GM20000 (cell line): Measurements from ENCODE around the gene LMO7.

ENCODE experiments used
- DNase-seq: peaks from one replicate; pipeline ENCODE4 v3.0.0; 2012; ENCODE audit warnings: low spot score
- TF ChIP-seq, protein P1 (sequence below): IDR thresholded peaks from 2 replicates; pipeline ENCODE4 v1.5.1; 2012; ENCODE audit warnings: mild to moderate bottlenecking, control low read depth; ENCODE audit errors: extremely low read depth, missing control alignments

LMO7 gene

DNA sequence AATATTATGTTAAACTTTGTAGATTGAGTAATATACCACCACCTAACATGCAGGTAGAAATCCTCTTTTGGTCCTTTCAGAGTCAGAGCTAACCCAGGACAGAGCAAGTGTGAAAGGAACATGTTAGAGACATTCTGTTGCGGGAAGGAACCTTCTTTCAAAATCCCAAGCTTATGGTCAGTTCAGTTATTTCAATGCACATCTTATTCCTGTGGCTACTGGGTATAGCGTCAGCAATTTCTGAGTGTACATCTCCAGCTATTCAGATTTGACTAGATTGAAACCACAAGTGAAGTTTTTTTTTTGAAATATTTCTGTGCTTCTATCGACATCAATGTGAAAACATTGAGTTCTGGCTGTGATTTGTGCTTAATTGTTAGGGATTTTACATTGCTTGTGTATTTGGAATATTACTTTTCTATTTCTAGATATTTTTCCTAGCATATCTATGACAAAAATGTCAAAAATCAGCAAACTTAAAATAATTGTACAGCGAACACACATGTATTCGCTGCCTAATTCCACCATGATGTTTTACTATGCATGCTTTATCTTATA is 165.3 kb downstream of the LMO7 start:
- no peak for DNase-seq
- TF ChIP-seq, protein P1, sequence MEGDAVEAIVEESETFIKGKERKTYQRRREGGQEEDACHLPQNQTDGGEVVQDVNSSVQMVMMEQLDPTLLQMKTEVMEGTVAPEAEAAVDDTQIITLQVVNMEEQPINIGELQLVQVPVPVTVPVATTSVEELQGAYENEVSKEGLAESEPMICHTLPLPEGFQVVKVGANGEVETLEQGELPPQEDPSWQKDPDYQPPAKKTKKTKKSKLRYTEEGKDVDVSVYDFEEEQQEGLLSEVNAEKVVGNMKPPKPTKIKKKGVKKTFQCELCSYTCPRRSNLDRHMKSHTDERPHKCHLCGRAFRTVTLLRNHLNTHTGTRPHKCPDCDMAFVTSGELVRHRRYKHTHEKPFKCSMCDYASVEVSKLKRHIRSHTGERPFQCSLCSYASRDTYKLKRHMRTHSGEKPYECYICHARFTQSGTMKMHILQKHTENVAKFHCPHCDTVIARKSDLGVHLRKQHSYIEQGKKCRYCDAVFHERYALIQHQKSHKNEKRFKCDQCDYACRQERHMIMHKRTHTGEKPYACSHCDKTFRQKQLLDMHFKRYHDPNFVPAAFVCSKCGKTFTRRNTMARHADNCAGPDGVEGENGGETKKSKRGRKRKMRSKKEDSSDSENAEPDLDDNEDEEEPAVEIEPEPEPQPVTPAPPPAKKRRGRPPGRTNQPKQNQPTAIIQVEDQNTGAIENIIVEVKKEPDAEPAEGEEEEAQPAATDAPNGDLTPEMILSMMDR, result no peak

- TF ChIP-seq, protein P1, result no peak
Observed at GRCh38 chr13:75802161-75802560, 166.0 kb downstream of the LMO7 start.

DNA sequence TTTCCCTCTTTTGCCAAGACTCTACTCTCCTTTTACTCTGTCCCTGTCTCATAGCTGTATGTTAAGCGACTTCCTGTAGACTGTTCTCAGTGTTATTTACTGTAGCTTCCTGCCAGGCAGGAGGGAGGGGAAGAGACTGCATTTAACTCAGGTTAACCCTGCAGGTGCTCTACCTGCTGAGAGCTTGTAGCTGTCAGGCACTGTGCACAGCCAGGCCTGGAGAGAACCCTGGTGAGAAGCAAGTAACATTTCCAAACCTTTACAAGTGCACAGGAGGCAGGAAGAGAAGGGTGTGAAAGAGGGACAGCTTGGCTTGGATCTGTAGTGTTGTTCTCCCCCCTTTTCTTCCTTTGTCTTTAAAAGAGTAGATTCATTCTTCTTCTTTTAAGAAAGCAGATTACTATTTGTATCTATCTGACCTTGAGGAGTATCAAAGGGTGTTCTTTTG is 167.1 kb downstream of the LMO7 start:
- peak; percentile 14 for DNase-seq
- TF ChIP-seq, protein P1, result no peak

More at GRCh38 chr13:75802161-75802560, 166.0 kb downstream of the LMO7 start:
- DNase-seq, result no peak

GRCh38 chr13:75804054-75804453 is 167.9 kb downstream of the LMO7 start:
- TF ChIP-seq, protein P1, result no peak

DNA sequence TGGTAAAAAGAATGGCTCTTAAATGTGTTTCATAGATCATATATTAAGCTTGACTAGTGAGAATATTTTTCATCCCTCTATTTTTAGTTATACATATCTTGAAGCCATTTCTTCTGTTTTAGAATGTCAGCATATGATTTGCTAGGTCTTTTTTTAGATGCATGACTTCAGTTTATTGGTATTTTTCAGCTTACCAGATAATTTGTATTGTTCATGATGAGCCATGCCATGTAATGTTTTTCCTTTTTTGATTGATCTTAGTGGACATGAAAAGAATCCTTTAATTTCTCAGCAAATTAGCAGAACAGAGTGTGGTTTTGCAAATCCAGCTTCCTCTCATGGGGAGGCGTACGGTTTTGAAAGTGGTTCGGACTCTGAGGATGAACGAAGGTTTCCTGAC is 168.5 kb downstream of the LMO7 start:
- no peak for DNase-seq
- TF ChIP-seq, protein P1, result no peak

More at GRCh38 chr13:75804054-75804453, 167.9 kb downstream of the LMO7 start:
- DNase-seq, result no peak

- TF ChIP-seq, protein P1, result no peak
- no peak for DNase-seq
Observed at GRCh38 chr13:75806117-75806516, 170.0 kb downstream of the LMO7 start.

DNA sequence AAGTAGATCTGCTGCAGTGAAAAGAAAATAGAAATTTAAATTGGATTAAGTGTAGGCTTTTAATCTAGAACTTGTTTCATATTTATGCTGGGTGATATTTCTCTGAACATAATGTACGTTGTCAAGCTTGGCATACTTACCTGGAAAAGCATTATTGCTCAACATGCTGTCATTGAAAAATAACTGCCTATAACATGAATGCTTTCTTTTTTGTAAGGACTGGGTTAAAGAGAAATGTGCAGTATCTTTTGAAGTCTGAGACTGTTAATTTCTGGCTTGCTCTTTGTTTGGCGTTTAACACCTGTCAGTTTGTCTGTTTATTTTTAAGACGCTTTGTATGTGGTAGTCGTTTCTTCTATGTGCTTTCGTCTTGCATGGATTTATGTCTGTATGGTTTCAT is 175.2 kb downstream of the LMO7 start:
- TF ChIP-seq, protein P1, result no peak
- DNase-seq, result no peak
